ENCODE data around the gene SLC24A3.

SLC24A3 gene

GRCh38 chr20:19718880-19719279 lies 506.4 kb downstream of the SLC24A3 start:
- H3K27ac ChIP-seq, result no peak overlapping the region
- no peak for TF ChIP-seq ZFX (IDR thresholded peaks at IDR 0.05; ENCODE audit: borderline replicate concordance)
- TF ChIP-seq CTCF (IDR thresholded peaks at IDR 0.05), result no peak

- no peak overlapping the region for H3K27ac ChIP-seq
- TF ChIP-seq ZFX (IDR thresholded peaks at IDR 0.05; ENCODE audit: borderline replicate concordance), result no peak
These were observed 508.5 kb downstream of the SLC24A3 start for GRCh38 chr20:19720991-19721390.

GRCh38 chr20:19723051-19723450 lies 510.6 kb downstream of the SLC24A3 start:
- TF ChIP-seq CTCF (IDR thresholded peaks at IDR 0.05), result no peak
- no peak for TF ChIP-seq ZFX (IDR thresholded peaks at IDR 0.05; ENCODE audit: borderline replicate concordance)
- no peak overlapping the region for H3K27ac ChIP-seq

- no peak overlapping the region for H3K27ac ChIP-seq
- TF ChIP-seq ZFX (IDR thresholded peaks at IDR 0.05; ENCODE audit: borderline replicate concordance), result no peak
- TF ChIP-seq CTCF (IDR thresholded peaks at IDR 0.05), result no peak
These were observed 511.5 kb downstream of the SLC24A3 start for GRCh38 chr20:19723813-19724430.

GRCh38 chr20:19725373-19725772 lies 512.9 kb downstream of the SLC24A3 start:
- no peak for TF ChIP-seq ZFX (IDR thresholded peaks at IDR 0.05; ENCODE audit: borderline replicate concordance)
- TF ChIP-seq CTCF (IDR thresholded peaks at IDR 0.05), result no peak
- no peak overlapping the region for H3K27ac ChIP-seq

- TF ChIP-seq ZFX (IDR thresholded peaks at IDR 0.05; ENCODE audit: borderline replicate concordance) (no peak), CTCF (IDR thresholded peaks at IDR 0.05) (no peak)
- no peak overlapping the region for H3K27ac ChIP-seq
These were observed 513.5 kb downstream of the SLC24A3 start for GRCh38 chr20:19725814-19726525.

- TF ChIP-seq ZFX (IDR thresholded peaks at IDR 0.05; ENCODE audit: borderline replicate concordance), result no peak
- TF ChIP-seq CTCF (IDR thresholded peaks at IDR 0.05), result no peak
- no peak overlapping the region for H3K27ac ChIP-seq
These were observed 514.9 kb downstream of the SLC24A3 start for GRCh38 chr20:19727251-19727847.
